Stimulated activated CD8-positive, alpha-beta memory T cell treated with anti-CD3 and anti-CD28 coated beads, Interleukin-2, amount 100 ng/mL, for 48 hours (primary cell): ENCODE data around the gene AIDA.
A peak's percentile ranks its signal among the peaks of the same experiment; 100 is the strongest.
"Not testable (repeated sequence)": the region's sequence is repeated elsewhere in the genome, so short reads cannot be mapped to it uniquely, and the experiment has no call there.

Source experiments
- DNase-seq, 2 donors: peaks; one replicate each; pipeline ENCODE4 v3.0.0-alpha.2; 2020; ENCODE audit warnings: low read depth in 2 of 2

The AIDA gene

GRCh38 chr1:222713091-222713961 lies 1.0 kb upstream of the AIDA start:
- DNase-seq: peak; percentile 83 to 85

- DNase-seq: peak; percentile 30 to 37
These were observed 705 bp downstream of the AIDA start for GRCh38 chr1:222711319-222712252.

DNA sequence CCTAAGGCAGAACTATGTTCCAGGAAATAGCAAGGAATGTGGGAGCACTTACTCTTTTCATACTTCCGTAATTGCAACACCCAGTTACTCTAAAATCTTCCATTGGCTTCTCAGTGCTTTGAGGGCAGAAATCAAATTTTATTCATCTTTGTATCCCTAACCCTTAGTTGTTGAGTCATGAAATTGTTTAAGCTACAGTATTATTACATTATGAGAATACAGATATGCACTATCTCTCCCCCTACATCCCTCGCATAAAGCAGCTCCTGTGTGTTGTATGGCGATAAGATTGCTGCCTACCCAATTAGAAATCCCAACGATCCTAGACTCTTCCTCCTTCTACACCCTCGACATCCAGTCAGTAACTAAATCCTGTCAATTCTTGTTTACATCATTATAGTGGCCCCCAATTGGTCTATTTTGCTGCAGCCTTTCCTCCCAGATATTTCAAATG lies 2.6 kb downstream of the AIDA start:
- no peak for DNase-seq

GRCh38 chr1:222706815-222707214 lies 5.5 kb downstream of the AIDA start:
- no peak for DNase-seq

GRCh38 chr1:222704260-222704659 lies 8.0 kb downstream of the AIDA start:
- no peak for DNase-seq

DNA sequence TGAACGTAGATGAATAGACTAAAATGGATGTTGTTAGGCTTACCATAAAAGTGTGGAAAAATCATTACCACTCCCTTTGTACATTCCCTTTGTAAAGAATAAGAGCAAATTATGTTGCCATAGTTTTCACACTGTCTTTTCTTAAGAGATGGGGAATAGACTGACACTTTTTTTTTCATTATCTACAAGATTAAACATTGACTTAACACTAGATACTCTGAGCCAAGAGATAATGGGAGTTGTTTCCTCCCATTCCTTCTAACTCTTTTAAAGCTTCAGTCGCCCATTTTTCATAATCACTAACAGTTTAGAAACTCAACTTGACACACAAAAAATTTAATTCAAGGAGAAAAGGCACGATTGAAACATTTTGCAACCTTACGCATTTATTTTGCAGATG lies 10.1 kb downstream of the AIDA start:
- DNase-seq: no peak

- no peak for DNase-seq
These were observed 14.5 kb downstream of the AIDA start for GRCh38 chr1:222697826-222698225.

DNA sequence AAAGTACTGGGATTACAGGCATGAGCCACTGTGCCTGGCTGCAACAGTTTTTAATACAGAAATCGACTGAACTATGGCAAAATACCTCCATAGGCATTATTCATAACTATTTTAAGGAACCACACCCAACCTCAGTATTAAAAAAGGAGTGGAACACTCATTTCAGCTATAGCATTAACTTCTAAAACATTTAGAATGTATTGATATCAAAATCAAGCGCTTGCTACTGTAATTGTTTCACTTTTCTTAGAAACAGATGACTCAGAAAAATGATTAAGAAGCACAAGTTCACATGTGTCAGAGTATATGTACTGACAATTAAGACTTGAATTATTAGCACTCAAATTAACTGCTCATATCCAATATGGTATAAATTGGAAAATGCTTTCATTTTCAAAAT lies 15.1 kb downstream of the AIDA start:
- DNase-seq: no peak

- DNase-seq: no peak
These were observed 15.6 kb downstream of the AIDA start for GRCh38 chr1:222696741-222697140.

- no peak for DNase-seq
These were observed 17.4 kb downstream of the AIDA start for GRCh38 chr1:222694927-222695326.

DNA sequence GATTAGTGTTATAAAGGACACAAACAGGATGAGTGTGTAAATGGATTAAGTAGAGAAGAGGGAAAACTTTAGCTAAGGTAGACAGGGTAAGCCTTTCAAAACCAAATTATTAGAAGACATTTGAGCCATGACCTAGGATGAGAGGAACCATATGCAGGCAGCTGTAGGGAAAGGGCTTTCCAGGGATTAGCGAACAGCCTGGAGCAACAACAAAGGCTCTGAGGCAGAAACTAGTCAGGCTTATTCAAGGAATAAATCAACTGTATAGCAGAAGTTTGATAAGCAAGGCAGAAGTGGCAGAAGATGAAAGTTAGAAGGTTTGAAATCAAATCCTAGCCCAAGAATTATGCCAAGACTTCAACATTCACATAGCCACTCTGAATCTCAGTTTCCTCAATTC lies 21.3 kb downstream of the AIDA start:
- no peak for DNase-seq

GRCh38 chr1:222680080-222680479 lies 32.2 kb downstream of the AIDA start:
- DNase-seq: no peak

- no peak for DNase-seq
These were observed 42.2 kb downstream of the AIDA start for GRCh38 chr1:222670110-222670509.

GRCh38 chr1:222669107-222669506 lies 43.2 kb downstream of the AIDA start:
- not testable (repeated sequence) for DNase-seq

DNA sequence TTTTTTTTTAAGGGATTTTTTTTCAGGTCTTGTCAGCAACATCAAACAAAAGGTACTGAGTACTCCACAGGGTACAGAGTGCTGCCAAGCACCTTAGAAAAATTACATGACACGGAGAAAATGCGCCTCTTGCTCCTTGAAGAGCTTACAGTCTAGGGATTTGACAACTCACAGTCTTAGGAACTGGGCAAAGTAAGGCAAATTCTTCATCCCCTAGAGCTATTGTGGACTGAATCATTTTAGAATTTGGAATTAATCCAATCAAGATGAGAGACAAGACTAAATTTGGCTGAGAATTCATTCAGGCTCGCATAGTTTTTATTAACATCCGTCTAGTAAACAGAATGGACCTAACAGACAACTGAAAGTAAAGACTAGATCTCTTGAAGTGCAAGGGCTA lies 44.1 kb downstream of the AIDA start:
- DNase-seq: not testable (repeated sequence)

- no peak for DNase-seq
These were observed 46.3 kb downstream of the AIDA start for GRCh38 chr1:222665964-222666363.

DNA sequence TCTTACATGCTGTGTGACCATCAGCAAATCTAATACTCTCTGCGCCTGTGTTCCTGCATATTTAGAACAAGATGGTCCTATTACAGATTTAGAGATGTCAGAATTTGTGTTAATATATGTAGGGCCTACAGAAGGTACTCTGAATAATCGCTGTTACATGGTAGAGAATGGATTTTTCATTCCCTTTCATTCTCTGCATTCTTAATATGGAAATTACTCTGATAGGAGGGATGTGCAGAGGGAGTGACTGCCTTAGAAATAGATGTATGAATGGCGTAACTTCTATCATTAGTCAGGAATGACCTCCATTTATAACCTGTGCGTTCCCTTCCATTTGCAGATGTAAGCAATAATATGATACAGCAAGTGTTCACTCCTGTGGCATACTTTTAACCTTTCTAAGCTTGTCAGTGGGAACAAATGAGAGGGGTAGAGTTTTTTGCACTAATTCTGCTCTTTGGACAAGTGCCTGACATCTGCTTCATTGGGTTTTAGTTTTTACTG lies 48.8 kb downstream of the AIDA start:
- DNase-seq: no peak

GRCh38 chr1:222657899-222658298 lies 54.4 kb downstream of the AIDA start:
- no peak for DNase-seq

- DNase-seq: no peak
These were observed 55.7 kb downstream of the AIDA start for GRCh38 chr1:222656391-222657155.

- DNase-seq: peak; percentile 27 to 38
These were observed 57.4 kb downstream of the AIDA start for GRCh38 chr1:222654849-222655248.

- no peak for DNase-seq
These were observed 59.0 kb downstream of the AIDA start for GRCh38 chr1:222653178-222653827.
